ENCODE measurements around the gene EMP3. TPM values are rescaled to one million over a fixed set of nuclear protein-coding genes. Genes with fewer than 3 reads are reported as not detected.

Gene EMP3
- total and polyA plus RNA-seq, 2 experiments from 2014 or later = 68.4 to 381 TPM

DNA sequence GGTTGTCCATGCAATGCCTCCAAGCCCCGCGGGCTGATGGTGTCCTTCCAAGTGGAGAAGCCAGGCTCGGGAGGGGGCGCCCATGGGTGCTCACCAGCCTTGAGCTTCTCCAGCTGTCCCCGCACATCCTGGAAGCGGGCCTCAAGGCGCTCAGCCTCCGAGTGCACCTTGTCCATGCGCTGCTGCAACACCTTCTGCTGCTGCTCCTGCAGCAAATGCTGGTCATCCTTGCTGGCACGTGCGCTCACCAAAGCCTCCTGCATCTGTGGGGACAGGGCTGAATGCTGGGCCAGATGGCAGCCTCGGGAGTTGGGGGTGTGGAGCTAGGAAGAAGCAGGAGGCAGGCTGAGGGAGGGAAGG lies 22.8 kb upstream of the EMP3 start:
- Histone ChIP-seq H3K9me3 (ENCODE audit: low read depth) (no peaks in the 10 kb centered on the region), H3K36me3 (replicated peaks; ENCODE audit: insufficient read depth, low read depth) (no peaks in the 10 kb centered on the region), H2AFZ (no peak overlapping the region), H3K27ac (no peak overlapping the region), H3K4me1 (ENCODE audit: insufficient read depth) (no peaks in the 10 kb centered on the region), H3K4me2 (no peak overlapping the region), H3K27me3 (no peaks in the 10 kb centered on the region), H3K4me3 (no peak overlapping the region), H3K79me2 (no peaks in the 10 kb centered on the region), H4K20me1 (ENCODE audit: insufficient read depth, poor library complexity, severe bottlenecking) (no peaks in the 10 kb centered on the region), H3K9me2 (replicated peaks; ENCODE audit: insufficient read depth) (no peaks in the 10 kb centered on the region)
- no peak for TF ChIP-seq EZH2 (IDR thresholded peaks at IDR 0.05; ENCODE audit: borderline replicate concordance)
- TF ChIP-seq CTCF (IDR thresholded peaks at IDR 0.05; ENCODE audit: poor library complexity) = no peak
- TF ChIP-seq EZH2phosphoT487 (IDR thresholded peaks at IDR 0.05; ENCODE audit: low read depth, severe bottlenecking, unreplicated experiment) = no peak
- no peak for DNase-seq (ENCODE audit: low spot score)
- 92% methylated on average over 12 of the region's 12 CpGs for whole genome bisulfite sequencing (ENCODE audit: low lambda C conversion rate, missing lambda C conversion rate)

- WGBS (ENCODE audit: low lambda C conversion rate, missing lambda C conversion rate) = 92% methylated on average over 13 of the region's 13 CpGs
- Histone ChIP-seq H3K79me2 (no peaks in the 10 kb centered on the region), H3K27ac (no peak overlapping the region), H3K27me3 (no peaks in the 10 kb centered on the region), H3K4me1 (ENCODE audit: insufficient read depth) (peaks cover under 1% of the 10 kb centered on the region), H3K9me3 (ENCODE audit: low read depth) (no peaks in the 10 kb centered on the region), H2AFZ (no peak overlapping the region), H3K4me2 (no peak overlapping the region), H3K9me2 (replicated peaks; ENCODE audit: insufficient read depth) (no peaks in the 10 kb centered on the region), H3K4me3 (no peak overlapping the region), H4K20me1 (ENCODE audit: insufficient read depth, poor library complexity, severe bottlenecking) (no peaks in the 10 kb centered on the region), H3K36me3 (replicated peaks; ENCODE audit: insufficient read depth, low read depth) (no peaks in the 10 kb centered on the region)
- no peak for TF ChIP-seq EZH2phosphoT487 (IDR thresholded peaks at IDR 0.05; ENCODE audit: low read depth, severe bottlenecking, unreplicated experiment)
- TF ChIP-seq EZH2 (IDR thresholded peaks at IDR 0.05; ENCODE audit: borderline replicate concordance) = no peak
- TF ChIP-seq CTCF (IDR thresholded peaks at IDR 0.05; ENCODE audit: poor library complexity) = no peak
- DNase-seq (ENCODE audit: low spot score) = no peak
Measured at GRCh38 chr19:48303367-48303766, 22.0 kb upstream of the EMP3 start.

DNA sequence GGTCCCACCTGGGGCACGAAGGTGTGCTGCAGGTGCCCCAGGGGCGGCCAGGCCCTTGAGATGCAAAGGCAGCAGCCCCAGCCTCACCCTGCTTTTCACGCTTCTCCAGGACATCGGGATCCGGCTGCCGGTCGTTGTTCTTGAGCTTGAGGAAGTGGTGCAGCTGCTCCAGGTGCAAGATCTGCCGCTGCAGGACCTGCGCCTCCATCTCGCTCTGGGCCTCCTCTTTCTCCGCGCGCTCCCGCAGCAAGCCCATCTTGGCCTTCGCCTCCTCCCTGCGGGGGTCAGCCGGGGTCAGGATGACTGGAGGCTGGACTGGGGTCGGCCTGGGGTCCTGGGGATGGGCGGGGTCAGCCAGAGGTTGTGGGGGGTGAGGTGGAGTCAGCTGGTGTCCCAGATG lies 21.5 kb upstream of the EMP3 start:
- H3K4me2 ChIP-seq = no peak overlapping the region
- H4K20me1 ChIP-seq (ENCODE audit: insufficient read depth, poor library complexity, severe bottlenecking) = no peaks in the 10 kb centered on the region
- H3K9me2 ChIP-seq (replicated peaks; ENCODE audit: insufficient read depth) = no peaks in the 10 kb centered on the region
- 91% methylated on average over 19 of the region's 19 CpGs for WGBS (ENCODE audit: low lambda C conversion rate, missing lambda C conversion rate)
- H3K79me2 ChIP-seq = no peaks in the 10 kb centered on the region
- DNase-seq (ENCODE audit: low spot score) = no peak
- H3K36me3 ChIP-seq (replicated peaks; ENCODE audit: insufficient read depth, low read depth) = no peaks in the 10 kb centered on the region
- H3K27ac ChIP-seq = no peak overlapping the region
- TF ChIP-seq CTCF (IDR thresholded peaks at IDR 0.05; ENCODE audit: poor library complexity) (no peak), EZH2 (IDR thresholded peaks at IDR 0.05; ENCODE audit: borderline replicate concordance) (no peak), EZH2phosphoT487 (IDR thresholded peaks at IDR 0.05; ENCODE audit: low read depth, severe bottlenecking, unreplicated experiment) (no peak)
- no peak overlapping the region for H2AFZ ChIP-seq
- H3K9me3 ChIP-seq (ENCODE audit: low read depth) = no peaks in the 10 kb centered on the region
- H3K27me3 ChIP-seq = no peaks in the 10 kb centered on the region
- H3K4me3 ChIP-seq = no peak overlapping the region
- peaks cover 5% of the 10 kb centered on the region for H3K4me1 ChIP-seq (ENCODE audit: insufficient read depth)
